ENCODE measurements around the gene NYAP2.

NYAP2 gene

DNA sequence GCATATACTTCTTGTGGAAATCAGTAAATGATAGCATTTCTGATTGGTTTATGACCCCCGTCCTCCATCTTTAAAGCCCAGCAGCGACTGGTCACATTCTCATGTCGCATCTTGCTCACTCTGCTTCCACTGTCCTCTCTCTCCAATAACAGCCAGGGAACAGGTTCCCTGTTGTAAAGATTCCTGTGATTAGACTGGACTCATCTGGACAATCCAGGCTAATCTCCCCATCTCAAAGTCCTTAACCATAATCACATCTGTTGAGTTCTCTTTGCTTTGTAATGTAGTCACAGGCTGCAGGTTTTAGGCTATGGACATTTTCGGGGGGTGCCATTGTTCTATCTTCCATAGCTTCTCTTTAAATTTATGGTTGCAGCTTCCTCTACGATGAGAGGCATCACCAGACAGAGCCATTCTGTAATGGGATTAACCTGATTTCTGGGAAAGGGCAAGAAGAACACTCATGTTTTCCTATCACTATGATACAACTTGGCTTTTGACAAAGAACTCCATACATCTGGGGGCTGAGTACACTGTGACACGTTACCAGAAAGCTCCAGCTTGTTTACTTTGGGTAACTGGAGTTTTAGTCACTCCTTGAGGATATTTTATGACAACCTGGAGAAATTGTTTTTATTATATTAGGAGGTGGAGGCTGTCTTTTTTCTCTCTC, 159.0 kb downstream of the NYAP2 start:
- TF ChIP-seq, protein P1, sequence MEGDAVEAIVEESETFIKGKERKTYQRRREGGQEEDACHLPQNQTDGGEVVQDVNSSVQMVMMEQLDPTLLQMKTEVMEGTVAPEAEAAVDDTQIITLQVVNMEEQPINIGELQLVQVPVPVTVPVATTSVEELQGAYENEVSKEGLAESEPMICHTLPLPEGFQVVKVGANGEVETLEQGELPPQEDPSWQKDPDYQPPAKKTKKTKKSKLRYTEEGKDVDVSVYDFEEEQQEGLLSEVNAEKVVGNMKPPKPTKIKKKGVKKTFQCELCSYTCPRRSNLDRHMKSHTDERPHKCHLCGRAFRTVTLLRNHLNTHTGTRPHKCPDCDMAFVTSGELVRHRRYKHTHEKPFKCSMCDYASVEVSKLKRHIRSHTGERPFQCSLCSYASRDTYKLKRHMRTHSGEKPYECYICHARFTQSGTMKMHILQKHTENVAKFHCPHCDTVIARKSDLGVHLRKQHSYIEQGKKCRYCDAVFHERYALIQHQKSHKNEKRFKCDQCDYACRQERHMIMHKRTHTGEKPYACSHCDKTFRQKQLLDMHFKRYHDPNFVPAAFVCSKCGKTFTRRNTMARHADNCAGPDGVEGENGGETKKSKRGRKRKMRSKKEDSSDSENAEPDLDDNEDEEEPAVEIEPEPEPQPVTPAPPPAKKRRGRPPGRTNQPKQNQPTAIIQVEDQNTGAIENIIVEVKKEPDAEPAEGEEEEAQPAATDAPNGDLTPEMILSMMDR (IDR thresholded peaks at IDR 0.05; ENCODE audit: low read length, missing control alignments) = no peak
- no peak for DNase-seq (ENCODE audit: low read depth)
- no peak overlapping the region for H3K4me3 ChIP-seq (replicated peaks; ENCODE audit: low read depth, low read length)

DNA sequence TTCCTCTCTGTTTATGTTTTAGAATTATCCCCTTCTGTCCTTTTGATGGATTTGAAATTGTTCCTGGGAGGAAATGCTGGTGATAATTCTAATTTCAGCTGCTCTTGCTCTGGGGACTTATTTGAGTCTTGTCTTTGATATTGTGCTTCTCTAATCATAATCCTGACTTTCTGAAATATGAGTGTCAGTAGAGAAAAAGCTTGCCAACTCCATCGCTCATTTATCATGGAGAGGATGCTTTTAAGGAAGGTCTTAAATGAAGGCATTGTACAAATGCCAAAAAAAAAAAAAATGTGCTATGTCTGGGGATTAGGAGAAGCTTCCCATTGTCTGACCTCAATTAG, 159.5 kb downstream of the NYAP2 start:
- no peak overlapping the region for H3K4me3 ChIP-seq (replicated peaks; ENCODE audit: low read depth, low read length)
- TF ChIP-seq, protein P1 (IDR thresholded peaks at IDR 0.05; ENCODE audit: low read length, missing control alignments) = no peak
- DNase-seq (ENCODE audit: low read depth) = no peak

DNA sequence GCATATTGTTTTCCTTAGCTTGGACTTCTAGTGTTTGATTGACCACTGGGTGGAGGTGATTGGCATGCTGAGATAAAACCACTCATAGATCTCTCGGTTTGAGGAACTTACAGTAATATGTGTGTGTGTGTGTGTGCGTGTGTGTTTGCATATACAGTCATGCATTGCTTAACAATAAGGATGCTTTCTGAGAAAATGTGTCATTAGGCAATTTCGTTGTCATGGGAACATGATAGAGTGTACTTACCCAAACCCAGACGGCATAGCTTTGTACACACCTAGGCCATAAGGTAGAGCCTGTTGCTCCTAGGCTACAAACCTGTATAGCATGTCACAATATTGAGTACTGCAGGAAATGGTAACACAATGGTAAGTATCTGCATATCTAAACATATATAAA, 167.3 kb downstream of the NYAP2 start:
- DNase-seq (ENCODE audit: low read depth) = no peak
- H3K4me3 ChIP-seq (replicated peaks; ENCODE audit: low read depth, low read length) = no peak overlapping the region
- TF ChIP-seq, protein P1 (IDR thresholded peaks at IDR 0.05; ENCODE audit: low read length, missing control alignments) = no peak

DNA sequence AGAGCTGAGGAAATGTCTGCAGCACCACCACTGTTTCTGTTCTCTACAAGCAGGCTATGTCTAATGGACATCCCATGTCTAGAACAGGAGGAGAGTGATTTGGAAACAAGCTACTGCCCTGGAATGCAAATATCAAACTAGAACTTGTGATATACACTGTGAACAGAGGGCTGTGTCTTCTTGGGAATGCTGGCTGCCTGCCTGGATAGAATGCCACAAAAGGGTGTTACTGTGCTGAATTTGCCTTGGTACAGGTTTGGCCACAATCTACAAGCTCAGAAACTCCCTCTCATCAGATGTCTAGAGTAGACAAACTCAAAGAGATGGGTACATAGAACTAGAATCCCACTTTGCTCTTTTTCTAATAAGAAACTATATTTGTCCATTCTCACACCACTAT, 170.5 kb downstream of the NYAP2 start:
- DNase-seq (ENCODE audit: low read depth) = no peak
- TF ChIP-seq, protein P1 (IDR thresholded peaks at IDR 0.05; ENCODE audit: low read length, missing control alignments) = no peak
- H3K4me3 ChIP-seq (replicated peaks; ENCODE audit: low read depth, low read length) = no peak overlapping the region

DNA sequence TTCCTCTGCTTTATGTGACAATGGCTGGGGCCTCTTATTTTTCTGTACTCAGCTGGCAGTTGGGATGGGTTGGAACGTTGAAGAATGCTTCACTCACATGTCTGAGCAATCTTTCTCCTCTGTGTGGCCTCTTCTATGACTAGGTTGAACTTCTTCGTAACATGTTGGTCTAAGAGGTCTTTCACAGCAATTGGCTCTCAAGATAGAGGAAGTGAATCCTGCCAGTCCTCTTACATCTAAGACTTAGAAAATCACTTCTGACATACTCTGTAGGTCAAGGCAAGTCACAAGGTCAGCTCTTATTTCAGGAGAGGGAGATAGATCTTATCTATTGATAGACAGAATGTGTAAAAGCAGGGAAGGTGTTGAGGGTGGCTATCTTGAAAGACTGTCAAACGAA, 174.1 kb downstream of the NYAP2 start:
- no peak for DNase-seq (ENCODE audit: low read depth)
- H3K4me3 ChIP-seq (replicated peaks; ENCODE audit: low read depth, low read length) = no peak overlapping the region

DNA sequence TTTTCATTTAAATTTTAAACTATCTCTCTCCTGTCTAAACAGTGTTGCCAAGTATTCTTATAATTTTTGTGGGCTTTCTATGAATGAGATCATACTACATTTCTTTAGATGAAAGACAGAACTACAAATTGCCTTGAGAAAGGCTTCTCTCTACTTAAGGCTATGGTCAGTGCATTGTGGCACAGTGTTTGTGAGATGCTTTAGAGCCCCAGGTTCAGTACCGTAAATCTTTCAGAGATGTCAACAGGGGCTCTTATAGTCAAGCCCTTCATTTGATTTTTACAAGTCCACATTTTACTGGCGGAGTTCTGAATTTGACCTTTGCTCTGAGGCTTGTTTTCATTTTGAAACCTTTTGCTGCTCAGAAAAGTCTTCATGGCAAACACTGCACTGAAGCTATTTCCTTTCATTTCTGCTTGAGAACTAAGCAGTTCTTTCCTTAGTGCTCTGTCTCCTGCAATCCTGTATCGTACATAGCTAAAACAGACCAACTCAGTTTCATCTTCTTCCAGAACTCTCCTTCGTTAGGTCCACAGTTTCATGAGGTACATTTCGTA, 175.2 kb downstream of the NYAP2 start:
- DNase-seq (ENCODE audit: low read depth) = no peak
- no peak overlapping the region for H3K4me3 ChIP-seq (replicated peaks; ENCODE audit: low read depth, low read length)
- TF ChIP-seq, protein P1 (IDR thresholded peaks at IDR 0.05; ENCODE audit: low read length, missing control alignments) = no peak

More for the DNA sequence above, 174.1 kb downstream of the NYAP2 start:
- TF ChIP-seq, protein P1 (IDR thresholded peaks at IDR 0.05; ENCODE audit: low read length, missing control alignments) = no peak

DNA sequence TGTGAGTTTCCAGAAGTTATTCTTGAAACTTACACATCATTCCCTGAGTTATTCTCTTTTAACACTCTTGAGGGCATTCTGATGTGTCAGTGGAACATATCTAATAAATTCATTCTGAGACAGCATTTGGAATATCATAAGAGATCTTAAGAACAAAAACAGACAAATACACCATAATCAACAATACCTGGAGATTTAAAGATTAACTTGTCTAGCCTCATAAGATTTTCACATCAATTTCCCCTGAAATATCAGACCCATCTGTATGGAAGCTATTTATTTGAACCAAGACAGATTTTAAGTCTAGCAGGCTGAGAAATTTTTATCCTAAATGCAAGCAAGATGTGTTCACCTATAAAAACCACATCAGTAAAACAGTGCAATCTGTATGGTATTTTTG, 181.6 kb downstream of the NYAP2 start:
- no peak for DNase-seq (ENCODE audit: low read depth)
- TF ChIP-seq, protein P1 (IDR thresholded peaks at IDR 0.05; ENCODE audit: low read length, missing control alignments) = no peak
- no peak overlapping the region for H3K4me3 ChIP-seq (replicated peaks; ENCODE audit: low read depth, low read length)
